Measurements from ENCODE around the gene VASH2. TPM values are rescaled to one million over a fixed set of nuclear protein-coding genes. Genes with fewer than 3 reads are reported as not detected.

The VASH2 gene
- total RNA-seq, 1 experiment from 2014 or later: not detected

DNA sequence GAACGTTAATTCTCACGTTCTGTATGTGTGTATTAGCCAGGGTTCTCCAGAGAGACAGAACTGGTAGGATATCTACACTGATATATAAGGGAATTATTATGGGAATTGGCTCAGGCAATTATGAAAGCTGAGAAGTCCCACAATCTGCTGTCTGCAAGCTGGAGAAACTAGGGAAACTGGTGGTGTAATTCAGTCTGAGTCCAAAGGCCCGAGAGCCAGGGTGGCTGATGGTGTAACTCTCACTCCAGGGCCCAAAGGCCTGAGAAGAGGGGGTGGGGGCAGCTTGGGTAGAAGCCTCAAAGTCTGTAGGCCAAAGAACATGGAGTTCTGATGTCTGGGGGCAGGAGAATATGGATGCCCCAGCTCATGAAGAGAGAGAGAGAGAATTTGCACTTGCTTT is 13.3 kb upstream of the VASH2 start:
- Mint-ChIP-seq H3K27me3 (ENCODE audit: insufficient read depth, unreplicated experiment) (no peaks in the 10 kb centered on the region), H3K9me3 (ENCODE audit: unreplicated experiment) (no peaks in the 10 kb centered on the region), H3K27ac (ENCODE audit: low read depth, unreplicated experiment) (no peak overlapping the region), H3K36me3 (ENCODE audit: insufficient read depth, unreplicated experiment) (no peaks in the 10 kb centered on the region), H3K4me3 (ENCODE audit: unreplicated experiment) (no peak overlapping the region), H3K4me1 (ENCODE audit: insufficient read depth, unreplicated experiment) (no peaks in the 10 kb centered on the region)
- CTCF ChIA-PET: interaction anchor here (0.6 to 1.7 kb wide), 2 partner anchors 65 to 1018 kb away, joined by 3 to 4 read pairs; no protein-coding TSS in a partner anchor
- POLR2A ChIA-PET: interaction anchor here (0.7 to 1.1 kb wide), 3 partner anchors 9 to 79 kb away, joined by 3 to 4 read pairs (median 4); no protein-coding TSS in a partner anchor
- no peak for DNase-seq (ENCODE audit: unreplicated experiment)
- intact Hi-C loops (cut with micrococcal nuclease): no loop called here
- TF ChIP-seq, protein P1, sequence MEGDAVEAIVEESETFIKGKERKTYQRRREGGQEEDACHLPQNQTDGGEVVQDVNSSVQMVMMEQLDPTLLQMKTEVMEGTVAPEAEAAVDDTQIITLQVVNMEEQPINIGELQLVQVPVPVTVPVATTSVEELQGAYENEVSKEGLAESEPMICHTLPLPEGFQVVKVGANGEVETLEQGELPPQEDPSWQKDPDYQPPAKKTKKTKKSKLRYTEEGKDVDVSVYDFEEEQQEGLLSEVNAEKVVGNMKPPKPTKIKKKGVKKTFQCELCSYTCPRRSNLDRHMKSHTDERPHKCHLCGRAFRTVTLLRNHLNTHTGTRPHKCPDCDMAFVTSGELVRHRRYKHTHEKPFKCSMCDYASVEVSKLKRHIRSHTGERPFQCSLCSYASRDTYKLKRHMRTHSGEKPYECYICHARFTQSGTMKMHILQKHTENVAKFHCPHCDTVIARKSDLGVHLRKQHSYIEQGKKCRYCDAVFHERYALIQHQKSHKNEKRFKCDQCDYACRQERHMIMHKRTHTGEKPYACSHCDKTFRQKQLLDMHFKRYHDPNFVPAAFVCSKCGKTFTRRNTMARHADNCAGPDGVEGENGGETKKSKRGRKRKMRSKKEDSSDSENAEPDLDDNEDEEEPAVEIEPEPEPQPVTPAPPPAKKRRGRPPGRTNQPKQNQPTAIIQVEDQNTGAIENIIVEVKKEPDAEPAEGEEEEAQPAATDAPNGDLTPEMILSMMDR (IDR thresholded peaks at IDR 0.05; ENCODE audit: unreplicated experiment): no peak
- no TSS peak for BruUV-seq (replicated peaks)

DNA sequence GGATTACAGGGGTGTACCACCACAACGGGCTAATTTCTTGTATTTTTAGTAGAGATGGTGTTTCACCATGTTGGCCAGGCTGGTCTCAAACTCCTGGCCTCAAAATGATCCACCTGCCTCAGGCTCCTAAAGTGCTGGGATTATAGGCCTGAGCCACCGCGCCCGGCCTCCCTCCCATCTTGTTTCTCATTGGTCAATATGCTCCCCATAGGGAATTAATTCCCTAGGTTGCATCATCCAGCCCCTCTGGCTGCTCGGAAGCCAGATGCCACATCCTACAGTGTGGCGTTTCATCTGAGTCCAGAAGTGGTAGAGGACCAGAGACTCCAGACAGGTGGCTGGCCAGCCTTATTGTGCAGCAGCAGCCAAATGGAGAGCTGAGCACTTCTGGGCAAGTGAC is 11.5 kb upstream of the VASH2 start:
- POLR2A ChIA-PET: no interaction called here
- Mint-ChIP-seq H3K27me3 (ENCODE audit: insufficient read depth, unreplicated experiment) (no peaks in the 10 kb centered on the region), H3K9me3 (ENCODE audit: unreplicated experiment) (no peaks in the 10 kb centered on the region), H3K4me1 (ENCODE audit: insufficient read depth, unreplicated experiment) (no peaks in the 10 kb centered on the region), H3K27ac (ENCODE audit: low read depth, unreplicated experiment) (no peak overlapping the region), H3K4me3 (ENCODE audit: unreplicated experiment) (no peak overlapping the region), H3K36me3 (ENCODE audit: insufficient read depth, unreplicated experiment) (no peaks in the 10 kb centered on the region)
- CTCF ChIA-PET: interaction anchor here (0.6 to 1.3 kb wide), 5 partner anchors 8 to 835 kb away, joined by 3 to 5 read pairs (median 4); partner anchors contain the start of gene VASH2
- no peak for DNase-seq (ENCODE audit: unreplicated experiment)
- intact Hi-C loops (cut with micrococcal nuclease): no loop called here
- no TSS peak for BruUV-seq (replicated peaks)
- TF ChIP-seq, protein P1 (IDR thresholded peaks at IDR 0.05; ENCODE audit: unreplicated experiment): no peak

DNA sequence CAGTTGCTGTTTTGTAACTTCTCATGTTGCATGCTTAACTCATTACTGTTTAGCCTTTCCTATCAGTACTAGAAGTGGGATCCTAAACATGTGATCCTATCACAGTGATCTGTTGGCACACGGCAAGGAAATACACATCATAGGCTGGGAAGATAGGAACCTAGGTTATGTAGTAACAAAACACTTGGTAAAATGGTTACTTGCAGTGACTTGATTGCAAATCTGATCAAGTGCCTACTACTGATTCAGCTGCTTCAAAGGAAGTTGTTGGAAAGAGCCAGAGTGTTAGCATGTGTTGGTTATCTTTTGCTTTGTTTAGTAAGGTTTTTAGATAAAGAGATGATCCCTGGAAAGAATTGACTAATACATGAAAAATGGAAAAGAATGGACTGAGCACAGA is 8.9 kb upstream of the VASH2 start:
- ChIA-PET CTCF (interaction anchor here (0.7 to 3.0 kb wide), 5 partner anchors 10 to 154 kb away, joined by 3 to 11 read pairs (median 5); no protein-coding TSS in a partner anchor), POLR2A (interaction anchor here (0.6 to 1.0 kb wide), 2 partner anchors 9 to 73 kb away, joined by 4 read pairs; partner anchors contain the start of gene VASH2)
- Mint-ChIP-seq H3K9me3 (ENCODE audit: unreplicated experiment) (no peaks in the 10 kb centered on the region), H3K4me3 (ENCODE audit: unreplicated experiment) (no peak overlapping the region), H3K27ac (ENCODE audit: low read depth, unreplicated experiment) (no peak overlapping the region), H3K27me3 (ENCODE audit: insufficient read depth, unreplicated experiment) (no peaks in the 10 kb centered on the region), H3K4me1 (ENCODE audit: insufficient read depth, unreplicated experiment) (no peaks in the 10 kb centered on the region), H3K36me3 (ENCODE audit: insufficient read depth, unreplicated experiment) (no peaks in the 10 kb centered on the region)
- intact Hi-C loops (cut with micrococcal nuclease): no loop called here
- TF ChIP-seq, protein P1 (IDR thresholded peaks at IDR 0.05; ENCODE audit: unreplicated experiment): no peak
- BruUV-seq (replicated peaks): no TSS peak
- no peak for DNase-seq (ENCODE audit: unreplicated experiment)

DNA sequence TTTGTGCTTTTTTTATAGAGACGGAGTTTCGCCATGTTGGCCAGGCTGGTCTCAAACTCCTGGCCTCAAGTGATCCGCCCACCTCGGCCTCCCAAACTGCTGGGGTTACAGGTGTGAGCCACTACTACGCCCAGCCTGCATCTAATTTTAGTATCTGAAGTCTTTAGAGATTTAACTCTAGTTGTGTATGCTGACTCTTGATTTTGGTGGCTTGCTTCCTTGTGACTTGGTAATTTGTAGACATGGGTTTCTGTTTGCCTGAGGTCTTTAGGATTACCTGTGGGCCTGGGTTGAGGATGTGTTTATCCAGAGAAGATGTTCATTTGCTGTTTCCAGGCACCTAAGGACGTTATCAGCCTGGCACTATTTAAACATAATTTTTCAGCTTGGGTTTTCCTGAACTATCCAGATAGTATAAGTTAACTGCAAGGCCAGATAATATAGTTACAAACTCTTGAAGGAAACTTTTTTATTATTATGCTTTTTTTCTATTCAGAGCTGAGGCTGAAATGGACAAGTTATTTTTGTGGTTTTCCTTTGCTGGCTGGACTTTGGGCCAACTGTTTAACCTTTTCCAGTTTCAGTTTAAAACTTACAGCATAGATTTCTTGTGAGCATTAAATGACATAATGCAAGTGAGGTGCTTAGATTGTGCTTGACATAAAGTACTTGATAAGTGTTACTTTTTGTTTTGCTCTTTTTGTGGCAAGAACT is 7.5 kb upstream of the VASH2 start:
- no peak overlapping the region for H3K4me3 Mint-ChIP-seq (ENCODE audit: unreplicated experiment)
- POLR2A ChIA-PET: no interaction called here
- intact Hi-C loops (cut with micrococcal nuclease): no loop called here
- no peak for DNase-seq (ENCODE audit: unreplicated experiment)
- BruUV-seq (replicated peaks): no TSS peak
- H3K27ac Mint-ChIP-seq (ENCODE audit: low read depth, unreplicated experiment): no peak overlapping the region
- no peaks in the 10 kb centered on the region for H3K9me3 Mint-ChIP-seq (ENCODE audit: unreplicated experiment)
- H3K27me3 Mint-ChIP-seq (ENCODE audit: insufficient read depth, unreplicated experiment): no peaks in the 10 kb centered on the region
- TF ChIP-seq, protein P1 (IDR thresholded peaks at IDR 0.05; ENCODE audit: unreplicated experiment): no peak
- CTCF ChIA-PET: interaction anchor here (0.6 to 1.2 kb wide), 2 partner anchors 53 to 70 kb away, joined by 3 to 5 read pairs; no protein-coding TSS in a partner anchor
- H3K36me3 Mint-ChIP-seq (ENCODE audit: insufficient read depth, unreplicated experiment): no peaks in the 10 kb centered on the region
- no peaks in the 10 kb centered on the region for H3K4me1 Mint-ChIP-seq (ENCODE audit: insufficient read depth, unreplicated experiment)

All from MCF 10A (cell line).